ENCODE results near the gene GALNT7.

GRCh38 chr4:173243321-173243720 lies 74.7 kb downstream of the GALNT7 start:
- TF ChIP-seq POLR2A (IDR thresholded peaks at IDR 0.05) (no peak), CTCF (IDR thresholded peaks at IDR 0.05) (no peak), EP300 (IDR thresholded peaks at IDR 0.05) (no peak)

Data from tibial nerve (tissue), 4 donors.